GM04503 (cell line): ENCODE results near the gene GCG.

Experiments used
- DNase-seq: peaks from one replicate; pipeline ENCODE4 v3.0.0-alpha.2; 2012; ENCODE audit warnings: low read depth

GCG gene

GRCh38 chr2:162100579-162100978, 51.5 kb downstream of the GCG start:
- DNase-seq: no peak

GRCh38 chr2:162099836-162100235, 52.2 kb downstream of the GCG start:
- DNase-seq: no peak
